GM18505 (cell line): ENCODE measurements around the gene GSDMA.
A peak's percentile ranks its signal among the peaks of the same experiment; 100 is the strongest.

ENCODE experiments used
- ATAC-seq: cut with Tn5 transposase; IDR thresholded peaks from one replicate; pipeline ENCODE4 v1.9.1; 2021; ENCODE audit not compliant: unreplicated experiment
- POLR2A ChIP-seq: IDR thresholded peaks from 4 replicates; pipeline ENCODE4 v1.6.1; 2011; ENCODE audit warnings: borderline replicate concordance; ENCODE audit not compliant: insufficient read depth, insufficient read length; ENCODE audit errors: extremely low read depth

The GSDMA gene

DNA sequence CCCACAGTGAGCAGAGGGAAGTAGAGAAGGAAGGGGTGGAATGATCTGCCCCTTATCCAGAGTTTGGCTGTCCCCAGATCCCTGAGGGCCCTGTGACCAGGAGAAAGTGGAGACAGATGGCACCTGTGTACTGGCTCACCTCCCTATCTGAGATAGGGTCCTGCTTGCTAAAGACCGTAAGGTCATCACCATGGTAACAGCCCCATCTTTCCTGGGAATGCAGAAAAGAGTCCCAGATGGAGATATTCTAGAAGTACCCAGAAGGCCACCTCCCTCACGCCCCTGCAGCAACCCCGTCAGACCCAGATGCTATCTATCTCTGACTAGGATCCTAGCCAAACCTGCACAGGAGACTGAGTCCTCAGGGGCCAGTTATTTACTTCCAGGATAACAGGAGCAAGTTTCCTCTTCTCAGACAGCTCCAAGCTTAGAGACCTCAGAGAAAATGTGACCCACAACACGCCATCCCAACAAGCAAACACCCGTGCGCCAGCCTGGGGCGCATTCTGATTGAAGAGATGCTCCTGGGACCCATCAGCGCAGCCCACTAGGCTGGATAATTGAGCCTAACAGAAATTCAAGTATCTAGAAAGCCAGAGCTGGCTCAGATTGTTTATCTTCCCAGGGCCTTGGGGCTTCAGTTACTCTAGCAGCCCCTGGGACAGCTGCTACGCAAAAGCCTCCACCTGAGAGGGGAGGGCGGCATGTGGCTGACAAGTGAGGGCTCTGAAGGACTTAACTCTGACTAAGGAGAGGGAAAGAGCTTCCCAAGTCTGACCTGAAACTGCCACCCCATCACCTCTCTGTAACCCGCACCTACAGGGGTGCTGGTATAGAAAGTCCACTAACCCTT is 37.3 kb upstream of the GSDMA start:
- no peak for ATAC-seq
- no peak for TF ChIP-seq POLR2A

DNA sequence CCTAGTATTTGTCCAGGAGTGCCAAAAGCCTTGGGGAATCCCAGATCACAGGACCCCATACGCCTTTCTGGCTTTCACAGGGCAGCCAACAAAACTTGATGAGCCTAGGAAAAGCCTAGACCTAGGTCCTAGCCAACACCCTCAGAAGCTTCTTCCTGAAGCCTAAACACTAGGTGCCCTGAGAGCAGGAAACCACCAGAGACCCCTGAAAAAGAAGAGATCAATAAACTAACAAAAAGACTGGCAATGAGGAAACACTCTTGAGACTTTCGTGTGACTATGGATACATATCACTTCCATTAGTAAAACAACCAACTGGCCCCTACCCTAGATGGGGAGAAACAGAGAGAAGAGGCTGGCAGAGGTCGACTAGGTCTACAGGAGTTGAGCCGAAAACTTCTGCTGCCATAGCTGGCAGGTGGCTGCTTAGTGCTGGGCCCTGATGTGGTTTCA is 36.6 kb upstream of the GSDMA start:
- TF ChIP-seq POLR2A = no peak
- ATAC-seq = no peak

DNA sequence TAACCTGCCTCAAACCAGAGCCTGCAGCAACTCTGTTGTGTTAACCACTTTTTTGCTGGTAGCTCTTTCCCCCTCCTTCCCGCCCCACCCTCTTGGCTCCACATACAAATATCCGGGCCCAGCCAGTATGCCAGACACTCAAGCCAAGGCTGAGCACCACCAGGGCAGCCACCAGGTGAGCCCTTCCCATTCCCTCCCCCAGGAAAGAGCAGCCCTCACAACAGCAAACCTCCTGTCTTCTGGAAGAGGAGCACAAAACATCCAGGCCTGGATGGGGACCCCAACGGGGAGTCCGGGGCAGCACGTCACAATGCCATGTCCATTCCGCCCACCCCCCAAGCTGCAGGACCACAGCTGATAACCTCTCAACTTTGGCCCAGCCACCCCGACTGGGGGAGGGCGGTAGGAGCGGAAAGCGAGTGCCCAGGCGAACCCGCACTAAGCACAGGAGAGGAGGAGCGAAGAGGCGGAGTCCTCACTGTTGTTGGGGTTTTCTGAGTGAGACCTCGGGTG is 36.2 kb upstream of the GSDMA start:
- ATAC-seq = no peak
- TF ChIP-seq POLR2A = peak; percentile 42

- ATAC-seq = no peak
- peak; percentile 76 for TF ChIP-seq POLR2A
These were observed 35.5 kb upstream of the GSDMA start, which contains the start of the genes LRRC3C and ORMDL3 for GRCh38 chr17:39927101-39927928. Gene LRRC3C, plus strand, starts transcription at chr17:39927732. Its CDS starts 13,792 bp downstream, at chr17:39941524. Gene ORMDL3, minus strand, starts transcription at chr17:39927601. Its CDS starts 3,398 bp downstream, at chr17:39924203.

- ATAC-seq = no peak
- no peak for TF ChIP-seq POLR2A
These were observed 34.6 kb upstream of the GSDMA start for GRCh38 chr17:39927929-39928857.

DNA sequence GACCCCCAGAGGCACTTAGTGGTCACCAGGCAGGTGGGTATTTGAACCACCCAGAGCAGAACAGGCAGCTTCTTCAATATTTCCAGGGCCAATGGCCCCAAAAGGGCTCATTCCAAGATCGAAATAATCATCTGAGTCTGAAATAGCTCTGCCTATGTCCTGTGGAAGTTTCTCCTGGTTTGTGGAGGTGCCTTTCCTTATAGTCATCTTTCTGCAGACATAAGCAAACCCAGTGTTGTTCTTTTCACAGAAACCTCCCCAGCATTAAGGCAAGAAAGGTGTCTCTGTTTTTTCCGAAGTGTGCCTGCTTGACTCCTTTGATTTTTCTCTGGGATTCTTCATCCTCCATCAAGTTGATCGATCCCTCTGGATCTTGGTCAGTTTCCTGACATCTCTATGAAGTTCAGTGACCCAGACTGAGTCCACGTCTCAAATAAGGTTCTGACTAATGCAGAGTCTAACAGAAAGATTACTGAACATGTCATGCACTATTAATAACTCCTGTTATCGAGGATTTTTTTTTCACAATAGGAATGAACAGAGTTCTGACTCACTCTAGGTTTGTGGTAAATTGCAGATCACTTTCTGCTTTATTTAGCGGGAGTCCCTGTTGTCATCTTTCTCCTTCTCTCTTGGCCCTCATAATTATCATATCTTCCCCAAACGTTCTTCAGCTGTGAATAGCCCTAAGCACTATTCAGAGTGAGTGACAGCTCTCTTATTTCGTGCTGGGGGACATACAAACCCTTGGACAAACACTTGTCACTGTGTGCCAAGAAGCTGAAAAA is 33.8 kb upstream of the GSDMA start:
- no peak for TF ChIP-seq POLR2A
- ATAC-seq = no peak

- no peak for ATAC-seq
- no peak for TF ChIP-seq POLR2A
These were observed 33.0 kb upstream of the GSDMA start for GRCh38 chr17:39929646-39930407.

- TF ChIP-seq POLR2A = no peak
- no peak for ATAC-seq
These were observed 28.9 kb upstream of the GSDMA start for GRCh38 chr17:39933912-39934311.

DNA sequence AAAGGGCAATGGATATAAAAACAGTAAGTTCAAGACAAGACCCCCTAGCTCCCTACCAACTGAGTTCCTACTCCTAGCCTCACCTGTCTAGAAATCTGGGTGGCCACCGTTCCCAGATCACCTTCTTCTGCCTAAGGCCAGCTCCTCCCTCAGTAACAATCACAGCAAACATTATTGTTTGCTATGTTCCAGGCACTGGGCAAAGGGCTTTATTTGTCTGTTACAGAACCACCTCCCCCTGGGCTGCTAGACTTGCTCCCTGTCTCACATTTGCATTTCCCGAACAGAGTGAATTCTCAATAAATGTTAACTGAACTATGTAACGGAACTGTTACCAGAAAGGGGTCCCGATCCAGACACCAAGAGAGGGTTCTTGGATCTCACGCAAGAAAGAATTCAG is 28.5 kb upstream of the GSDMA start:
- no peak for ATAC-seq
- TF ChIP-seq POLR2A = no peak

GRCh38 chr17:39935909-39936308 is 26.9 kb upstream of the GSDMA start:
- no peak for ATAC-seq
- TF ChIP-seq POLR2A = no peak

DNA sequence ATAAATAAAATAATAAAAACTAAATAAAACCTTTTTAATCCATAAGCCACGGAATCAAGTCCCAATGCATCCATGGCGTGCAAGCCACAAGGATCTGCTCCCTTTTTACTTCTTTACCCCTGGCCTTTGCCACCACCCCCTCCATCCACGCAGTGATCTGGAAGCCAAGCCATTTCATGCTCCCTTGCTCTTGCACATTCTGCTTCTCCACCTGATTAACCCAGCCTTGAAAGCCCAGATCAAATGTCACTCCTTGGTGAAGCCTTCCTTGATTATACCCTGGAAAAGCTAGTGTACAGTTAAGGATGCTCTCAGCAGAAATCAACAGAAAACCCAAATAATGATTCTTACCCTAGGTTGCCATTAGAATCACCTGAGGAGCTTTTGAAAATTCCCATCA is 25.4 kb upstream of the GSDMA start:
- no peak for TF ChIP-seq POLR2A
- ATAC-seq = no peak
